SK-N-MC (cell line): Measurements from ENCODE around the gene C22orf15.

Experiments used
- EZH2 ChIP-seq: fragments of 200-600 bp; sonication (generic); IDR thresholded peaks from one replicate; pipeline ENCODE4 v1.6.1; 2017; ENCODE audit warnings: antibody characterized with exemption
- FOXP2 ChIP-seq: optimal IDR thresholded peaks from 2 replicates; pipeline ENCODE3; 2011; ENCODE audit warnings: mild to moderate bottlenecking, moderate library complexity; ENCODE audit not compliant: insufficient read depth; ENCODE audit errors: extremely low read length, control extremely low read depth
- POLR2AphosphoS5 ChIP-seq: IDR thresholded peaks from 2 replicates; pipeline ENCODE4 v1.6.1; 2012; ENCODE audit warnings: mild to moderate bottlenecking, low read depth, low read length, borderline replicate concordance

- no peak for TF ChIP-seq POLR2AphosphoS5
- no peak for TF ChIP-seq EZH2
- TF ChIP-seq FOXP2 = no peak
These were observed 5.9 kb upstream of the C22orf15 start for GRCh38 chr22:23756891-23757290.
